Endometrium (tissue), 2 donors: Measurements from ENCODE around the gene GNA12.

Experiments
- FAIRE-seq: peaks from 2 replicates; lab custom pipeline; 2012; peaks lifted over from hg19 to GRCh38; lab: Jason Lieb, UNC
- donor health status: control.
- donor health status: control.

GNA12 gene

DNA sequence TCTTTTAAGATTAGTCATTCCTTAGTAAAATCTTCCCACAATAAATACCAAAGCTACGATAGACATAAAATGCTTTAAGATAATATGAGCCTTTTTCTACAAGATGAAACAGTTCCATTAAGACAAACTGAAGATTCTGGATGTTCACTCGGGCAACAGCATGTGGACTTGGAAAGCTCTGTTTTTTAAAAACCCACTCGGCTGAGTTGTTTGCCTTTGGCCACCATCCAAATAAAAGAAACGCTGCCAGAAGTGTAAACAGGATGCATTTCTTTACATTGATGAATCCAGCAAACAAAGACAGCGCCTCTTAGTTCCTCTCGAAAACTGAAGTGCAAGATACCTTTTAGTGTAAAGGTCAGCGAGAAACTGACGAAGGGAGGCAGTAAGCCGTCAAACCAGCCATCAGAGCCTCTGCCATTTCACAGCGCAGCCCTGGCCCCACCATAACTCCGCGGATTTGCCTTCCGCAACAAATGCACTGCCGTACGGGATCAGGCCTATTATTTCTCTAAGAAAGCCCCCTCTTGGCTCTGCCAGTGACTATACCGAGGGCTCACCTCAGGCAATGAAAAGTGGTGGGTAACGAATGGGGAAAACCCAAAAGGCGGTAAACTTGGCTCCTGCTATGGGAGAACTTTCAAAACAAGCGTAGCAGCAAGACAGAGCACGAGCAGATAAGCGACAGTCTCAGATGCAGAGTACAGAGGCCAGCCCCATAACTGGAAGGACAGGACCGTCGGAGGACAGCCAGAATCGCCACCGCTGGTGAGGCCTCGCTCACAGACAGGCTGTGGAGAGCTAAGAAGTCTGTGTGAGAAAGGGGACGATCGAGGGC is 41.4 kb downstream of the GNA12 start:
- FAIRE-seq: no peak

DNA sequence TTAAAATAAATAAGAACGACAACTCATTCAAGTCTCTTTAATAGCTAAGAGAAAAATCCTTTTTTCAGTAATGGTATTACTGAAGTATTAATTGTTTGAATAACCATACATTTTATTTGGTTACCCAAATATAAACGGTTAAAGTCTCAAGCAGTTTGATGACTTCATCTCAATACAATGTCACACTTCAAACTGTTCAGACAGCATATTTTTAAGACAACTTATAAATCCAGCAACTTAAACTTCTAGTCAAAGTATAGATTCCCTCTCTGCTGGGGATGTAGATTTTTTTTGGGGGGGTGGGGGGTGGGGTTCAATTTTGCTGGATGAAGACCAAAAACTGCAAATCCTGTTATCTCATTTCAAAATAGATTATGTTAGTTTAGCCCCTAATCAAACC is 42.0 kb downstream of the GNA12 start:
- FAIRE-seq: no peak

DNA sequence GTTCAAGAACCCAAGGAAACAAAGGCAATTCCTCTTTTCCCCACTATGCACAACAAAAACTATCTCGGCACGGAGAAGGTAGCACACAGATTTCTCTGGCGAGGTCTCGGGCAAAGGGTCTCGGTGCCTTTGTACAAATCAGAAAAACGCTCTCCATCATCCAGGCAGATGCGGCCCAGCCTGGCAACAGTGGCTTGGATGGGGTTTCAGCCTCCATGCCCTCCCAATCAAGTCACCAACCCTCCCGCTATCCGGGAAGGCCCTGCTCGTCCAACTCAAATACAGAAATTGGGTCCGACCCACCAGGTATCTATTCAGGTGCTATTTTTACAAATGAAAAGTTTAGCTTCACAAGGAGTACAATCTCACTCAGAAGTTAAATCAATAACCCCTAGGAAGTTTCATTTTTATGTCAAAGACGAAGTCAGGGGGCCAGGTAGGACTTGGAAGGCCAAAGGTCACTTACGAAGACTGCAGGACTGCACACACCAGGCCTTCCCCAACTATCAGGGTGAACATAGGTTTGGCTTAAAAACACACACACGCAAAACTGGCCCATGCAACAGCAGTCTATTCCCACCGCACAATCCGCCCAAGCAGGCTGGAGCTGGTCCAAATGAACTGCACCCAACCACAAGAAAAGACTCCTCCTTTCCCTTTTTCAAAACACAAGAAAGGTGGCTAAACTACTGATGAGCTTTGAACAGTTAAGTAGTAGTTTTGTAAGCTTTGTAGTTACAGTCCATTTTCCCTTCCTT is 43.0 kb downstream of the GNA12 start:
- FAIRE-seq: no peak

GRCh38 chr7:2800220-2800930 is 43.7 kb downstream of the GNA12 start:
- no peak for FAIRE-seq

DNA sequence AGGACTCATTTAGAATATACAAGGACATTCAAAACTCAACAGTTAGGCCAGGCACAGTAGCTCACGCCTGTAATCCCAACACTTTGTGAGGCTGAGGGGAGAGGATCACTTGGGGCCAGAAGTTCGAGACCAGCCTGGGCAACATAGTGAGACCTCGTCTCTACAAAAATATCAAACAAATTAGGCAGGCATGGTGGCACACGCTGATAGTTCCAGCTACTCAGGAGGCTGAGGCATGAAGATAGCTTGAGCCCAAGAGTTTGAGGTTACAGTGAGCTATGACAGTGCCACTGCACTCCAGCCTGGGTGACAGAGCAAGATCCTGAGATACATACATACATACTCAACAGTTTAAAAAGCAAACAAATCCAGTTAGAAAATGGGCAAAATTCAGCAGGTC is 44.9 kb downstream of the GNA12 start:
- no peak for FAIRE-seq

DNA sequence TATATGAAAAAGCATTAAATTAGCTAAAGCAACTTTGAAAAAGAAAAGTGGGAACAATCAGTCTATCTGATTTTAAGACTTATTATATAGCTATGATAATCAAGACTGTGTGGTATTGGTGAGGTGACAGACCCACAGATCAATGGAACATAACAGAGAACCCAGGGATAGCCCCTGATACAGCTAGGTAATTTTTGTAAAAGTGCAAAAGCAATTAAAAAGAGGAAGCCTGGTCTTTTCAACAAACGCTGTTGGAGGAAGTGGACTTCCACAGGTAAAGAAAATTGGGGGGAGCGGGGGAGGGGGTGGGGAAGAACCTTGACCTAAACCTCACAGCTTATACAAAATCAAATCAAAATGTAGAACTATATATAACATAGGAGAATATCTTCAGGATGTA is 45.4 kb downstream of the GNA12 start:
- FAIRE-seq: no peak

DNA sequence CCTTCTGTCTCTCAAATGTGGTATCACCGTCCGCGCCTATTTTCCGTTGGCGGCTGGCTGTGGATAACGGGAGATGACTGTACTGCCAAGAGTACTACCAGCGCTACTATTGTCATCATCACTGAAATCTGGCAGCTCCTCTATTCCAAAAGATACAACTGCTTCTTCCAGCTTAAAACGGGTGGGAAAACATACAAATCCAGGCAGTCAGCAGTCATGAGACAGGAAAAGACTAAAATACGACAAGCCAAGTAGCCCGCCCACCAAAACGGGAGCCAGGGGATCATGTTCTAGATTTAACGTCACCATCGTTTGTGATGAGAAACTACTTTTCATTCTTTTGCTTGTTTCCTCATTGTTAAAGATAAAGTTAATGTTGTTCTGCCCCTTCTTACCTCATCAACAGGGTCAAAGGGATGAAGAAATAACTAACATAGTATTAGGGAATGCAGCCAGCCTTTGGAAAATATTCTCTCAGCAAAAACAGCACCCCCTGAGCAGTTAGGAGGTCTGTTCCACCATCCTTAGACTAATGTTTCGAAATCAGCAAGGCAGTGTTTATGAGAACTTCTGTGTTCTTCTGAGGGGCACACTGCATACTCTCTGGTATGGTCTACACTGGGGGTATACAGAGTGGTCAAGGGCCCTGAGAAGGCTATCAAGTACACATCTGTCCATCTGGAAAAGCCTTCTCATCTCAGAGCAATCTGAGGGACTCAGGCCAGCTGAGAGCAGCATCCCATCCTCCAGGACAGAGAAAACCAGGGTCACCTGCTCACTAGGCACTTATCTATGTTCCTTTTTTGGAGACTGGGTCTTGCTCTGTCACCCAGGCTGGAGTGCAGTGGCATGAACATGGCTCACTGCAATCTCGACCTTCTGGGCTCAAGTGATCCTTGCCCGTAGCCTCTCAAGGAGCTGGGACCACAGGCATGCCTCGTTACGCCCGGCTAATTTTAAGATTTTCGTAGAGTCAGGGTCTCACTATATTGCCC is 47.5 kb downstream of the GNA12 start:
- no peak for FAIRE-seq

- FAIRE-seq: no peak
Measured at GRCh38 chr7:2795906-2796305, 48.2 kb downstream of the GNA12 start.

GRCh38 chr7:2794836-2795636 is 49.1 kb downstream of the GNA12 start:
- no peak for FAIRE-seq

- FAIRE-seq: no peak
Measured at GRCh38 chr7:2792856-2793487, 51.1 kb downstream of the GNA12 start.

- FAIRE-seq: no peak
Measured at GRCh38 chr7:2792235-2792634, 51.9 kb downstream of the GNA12 start.

- FAIRE-seq: no peak
Measured at GRCh38 chr7:2791390-2791789, 52.7 kb downstream of the GNA12 start.

DNA sequence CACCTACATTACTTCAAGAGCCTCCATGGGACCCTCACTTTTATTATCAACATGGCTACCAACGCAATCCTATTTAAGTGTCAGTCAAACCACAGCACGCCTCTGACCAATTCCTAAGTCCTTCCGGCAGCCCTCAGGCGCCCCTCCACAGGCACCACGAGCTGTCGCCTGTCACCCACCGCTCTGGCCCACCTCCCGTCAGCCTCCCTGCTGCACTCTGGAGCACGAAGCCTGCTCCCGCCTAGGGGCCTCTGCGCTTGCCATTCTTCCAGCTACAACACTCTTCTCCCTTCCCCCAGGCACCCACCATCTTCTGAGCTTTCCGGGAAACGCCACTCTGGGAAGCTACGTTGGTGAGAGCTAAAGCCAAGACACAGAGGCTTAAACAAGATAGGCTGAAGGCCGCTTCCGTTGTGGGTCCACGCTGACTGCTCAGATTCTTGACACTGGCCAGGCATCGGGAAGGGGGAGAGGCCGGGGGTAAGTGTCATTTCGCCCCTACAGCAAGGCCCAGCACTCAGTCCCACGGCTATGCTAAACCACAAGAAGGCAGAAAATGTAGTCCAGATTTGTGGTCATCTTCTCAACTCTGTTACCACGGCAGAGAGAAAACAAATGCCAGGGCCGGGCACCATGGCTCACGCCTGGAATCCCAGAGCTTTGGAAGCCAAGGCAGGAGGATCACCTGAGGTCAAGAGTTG is 56.7 kb downstream of the GNA12 start:
- FAIRE-seq: no peak

DNA sequence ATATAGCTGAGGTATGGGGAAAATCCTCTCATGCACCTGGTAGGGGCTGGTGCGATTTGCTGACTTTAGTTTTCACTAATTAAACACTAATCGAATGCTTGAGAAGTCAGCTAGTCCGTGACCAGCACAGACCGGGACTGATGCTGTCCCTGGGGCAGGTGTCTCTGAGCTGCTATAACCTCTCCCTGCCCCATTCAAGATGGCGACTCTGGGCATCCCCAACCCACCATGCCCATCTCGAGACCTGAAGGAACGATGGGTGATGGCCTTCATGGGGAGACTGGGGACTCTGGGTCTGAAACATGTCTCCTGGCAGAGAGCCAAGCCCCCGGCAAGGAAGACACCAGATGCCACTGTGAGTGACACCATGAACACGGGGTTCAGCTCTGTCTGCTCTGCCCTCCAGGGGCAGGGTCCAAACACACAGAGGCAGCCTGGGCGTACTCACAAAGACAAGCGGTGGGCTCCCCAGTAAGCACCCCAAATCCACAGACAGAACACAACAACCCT is 57.4 kb downstream of the GNA12 start:
- no peak for FAIRE-seq

GRCh38 chr7:2785071-2785500 is 59.0 kb downstream of the GNA12 start:
- FAIRE-seq: no peak

DNA sequence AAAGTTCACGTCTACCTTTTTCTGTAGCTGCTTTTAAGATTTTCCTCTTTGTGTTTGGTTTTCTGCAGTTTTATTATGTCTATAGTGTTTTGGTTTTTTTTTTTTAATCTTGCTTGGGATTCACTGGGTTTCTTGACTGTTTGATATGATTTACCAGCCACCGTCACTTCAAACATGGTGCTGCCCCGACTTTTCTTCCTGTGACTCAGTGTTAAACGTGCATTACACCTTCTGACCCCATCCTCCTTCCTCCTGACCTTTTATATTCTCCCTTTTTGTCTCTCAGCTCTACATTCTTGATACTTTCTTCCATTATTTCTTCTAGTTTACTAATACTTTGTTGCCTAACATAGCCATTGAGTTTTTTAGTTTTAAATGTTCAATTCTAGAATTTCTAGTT is 61.5 kb downstream of the GNA12 start:
- no peak for FAIRE-seq

DNA sequence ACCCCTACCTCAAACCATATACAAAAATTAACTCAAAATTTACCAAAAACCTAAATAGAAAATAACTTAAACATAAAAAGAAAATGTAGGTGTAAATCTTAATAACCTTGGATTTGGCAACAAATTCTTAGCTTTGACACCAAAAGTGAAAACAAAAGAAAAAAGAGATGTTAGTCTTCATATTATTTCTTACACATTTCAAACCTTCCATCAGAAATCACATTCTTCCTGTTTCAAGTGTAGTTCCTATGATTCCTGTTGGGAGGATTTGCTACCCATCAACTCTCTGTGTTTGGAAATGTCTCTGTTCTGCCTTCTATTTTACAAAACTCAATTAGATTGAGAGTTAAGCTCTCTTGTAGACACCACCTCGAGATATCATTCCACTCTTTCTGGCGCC is 62.0 kb downstream of the GNA12 start:
- FAIRE-seq: no peak

DNA sequence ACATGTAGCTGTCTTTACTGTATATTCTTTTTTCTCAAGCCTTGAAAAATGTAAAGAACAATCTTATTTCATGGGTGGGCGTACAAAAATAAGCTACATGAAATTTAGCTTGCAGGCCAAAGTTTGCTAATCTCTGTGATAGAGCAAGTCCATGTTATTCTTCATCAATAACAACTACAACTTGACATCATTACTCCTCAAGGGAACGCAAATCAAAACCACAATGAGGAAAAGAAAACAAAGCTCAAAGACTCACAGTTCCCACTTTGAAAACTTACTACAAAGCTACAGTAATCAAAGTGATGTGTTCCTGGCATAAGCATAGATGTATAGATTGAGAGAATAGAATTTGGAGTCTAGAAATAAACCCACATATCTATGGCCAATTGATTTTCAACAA is 62.5 kb downstream of the GNA12 start:
- FAIRE-seq: no peak

DNA sequence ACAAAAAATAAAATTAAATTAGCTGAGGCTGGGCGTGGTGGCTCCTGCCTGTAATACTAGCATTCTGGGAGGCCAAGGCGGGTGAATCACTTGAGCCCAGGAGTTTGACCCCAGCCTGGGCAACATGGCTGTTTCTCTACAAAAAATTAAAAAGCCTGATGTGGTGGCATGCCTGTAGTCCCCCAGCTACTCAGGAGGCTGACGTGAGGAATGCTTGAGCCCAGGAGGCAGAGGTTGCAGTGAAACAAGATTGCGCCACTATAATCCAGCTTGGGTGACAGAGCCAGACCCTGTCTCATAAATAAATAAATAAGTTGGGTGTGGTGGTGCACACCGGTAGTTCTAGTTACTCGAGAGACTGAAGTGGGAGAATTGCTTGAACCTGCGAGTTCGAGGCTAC is 65.1 kb downstream of the GNA12 start:
- FAIRE-seq: no peak
